Heart left ventricle (tissue), 13 donors: ENCODE results near the gene KCNMA1.

Experiments used
- POLR2A ChIP-seq, 2 donors: fragments of 450-650 bp; IDR thresholded peaks; one replicate each; pipeline ENCODE4 v1.6.1; 2017; ENCODE audit warnings: antibody characterized with exemption in 2 of 2, mild to moderate bottlenecking in 2 of 2, moderate library complexity in 2 of 2
- TF ChIP-seq, protein P1 (sequence below), 12 donors: fragments of 200-600 bp; sonication (generic) in 4 of 12; IDR thresholded peaks; one replicate each; pipeline versions ENCODE4 v1.5.0 to v1.8.0; 2018 to 2022; ENCODE audit warnings: antibody characterized with exemption in 12 of 12, mild to moderate bottlenecking in 5 of 12
- donor health status: ischemic (EF 13 %, LVEDD 7.1; RV severe dilation, severe dysfunction).
- donor health status: DM: no; HTN: yes; CAD: no.
- donor health status: DM: no; HTN: no; CAD: no.
- donor health status: ischemic (EF 25% LVEDD 6.9; RV normal size, moderate dysfunction).
- donor health status: ischemic (EF 25% LVEDD 5.7; RV mildly dilated, moderate dysfunction).
- donor health status: ischemic (EF 35%, LVEDD 5.7; RV mildly dilated, moderate dysfunction).
- donor health status: nonischemic (EF 11% LVEDD 7.7; RV severe dilation, severe dysfunction).
- donor health status: DM: yes; HTN: yes; CAD: no.
- donor health status: PGD.
- donor health status: ischemic (EF 29% LVEDD 5.4; RV normal size, mild dysfunction).
- donor health status: nonischemic (EF 23%, LVEDD 6.1; RV moderate dilation, normal function).

DNA sequence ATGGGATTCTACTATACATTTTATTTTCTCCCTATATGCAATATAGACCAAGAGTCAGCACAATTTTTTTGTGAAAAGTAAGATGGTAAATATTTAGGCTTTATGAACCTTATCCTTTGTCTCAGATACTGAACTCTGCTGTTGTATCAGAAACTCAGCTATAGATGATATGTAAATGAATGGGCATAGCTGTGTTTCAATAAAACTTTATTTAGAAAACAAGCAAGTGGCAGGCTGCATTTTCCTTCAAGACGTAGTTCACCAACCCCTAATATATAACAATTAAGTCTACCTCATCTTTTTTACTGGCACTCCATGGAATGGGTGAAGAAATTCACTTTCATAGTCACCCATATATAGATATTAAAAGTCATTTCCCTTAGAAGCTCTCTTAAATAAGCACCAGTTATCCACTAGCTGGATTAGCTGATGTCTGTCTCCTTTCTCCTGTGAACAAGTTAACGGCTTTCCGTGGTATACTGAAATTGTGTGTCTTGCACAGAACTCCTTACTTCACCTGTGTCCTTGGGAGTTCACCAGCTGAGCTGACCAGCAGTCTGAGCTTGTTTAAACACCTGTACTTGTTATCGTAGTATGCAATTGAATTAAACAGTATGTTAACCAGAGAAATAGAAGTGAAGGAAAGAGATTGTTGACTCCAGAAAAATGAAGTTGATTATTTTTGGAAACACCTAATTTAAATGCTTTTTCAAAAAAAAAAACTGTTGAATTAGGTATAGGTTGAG, 770.6 kb downstream of the KCNMA1 start:
- TF ChIP-seq, protein P1, sequence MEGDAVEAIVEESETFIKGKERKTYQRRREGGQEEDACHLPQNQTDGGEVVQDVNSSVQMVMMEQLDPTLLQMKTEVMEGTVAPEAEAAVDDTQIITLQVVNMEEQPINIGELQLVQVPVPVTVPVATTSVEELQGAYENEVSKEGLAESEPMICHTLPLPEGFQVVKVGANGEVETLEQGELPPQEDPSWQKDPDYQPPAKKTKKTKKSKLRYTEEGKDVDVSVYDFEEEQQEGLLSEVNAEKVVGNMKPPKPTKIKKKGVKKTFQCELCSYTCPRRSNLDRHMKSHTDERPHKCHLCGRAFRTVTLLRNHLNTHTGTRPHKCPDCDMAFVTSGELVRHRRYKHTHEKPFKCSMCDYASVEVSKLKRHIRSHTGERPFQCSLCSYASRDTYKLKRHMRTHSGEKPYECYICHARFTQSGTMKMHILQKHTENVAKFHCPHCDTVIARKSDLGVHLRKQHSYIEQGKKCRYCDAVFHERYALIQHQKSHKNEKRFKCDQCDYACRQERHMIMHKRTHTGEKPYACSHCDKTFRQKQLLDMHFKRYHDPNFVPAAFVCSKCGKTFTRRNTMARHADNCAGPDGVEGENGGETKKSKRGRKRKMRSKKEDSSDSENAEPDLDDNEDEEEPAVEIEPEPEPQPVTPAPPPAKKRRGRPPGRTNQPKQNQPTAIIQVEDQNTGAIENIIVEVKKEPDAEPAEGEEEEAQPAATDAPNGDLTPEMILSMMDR (IDR thresholded peaks at IDR 0.05): no peak
- no peak for TF ChIP-seq POLR2A (IDR thresholded peaks at IDR 0.05)
